ENCODE measurements around the gene IMP4.

IMP4 gene

GRCh38 chr2:130336877-130337734 is 5.6 kb upstream of the IMP4 start:
- no peak for DNase-seq

- no peak for DNase-seq
Observed at GRCh38 chr2:130337735-130338325, 4.9 kb upstream of the IMP4 start.

GRCh38 chr2:130338793-130339345 is 3.8 kb upstream of the IMP4 start:
- no peak for DNase-seq

GRCh38 chr2:130339885-130340745 is 2.6 kb upstream of the IMP4 start:
- DNase-seq: no peak

GRCh38 chr2:130341562-130342019 is 1.1 kb upstream of the IMP4 start:
- DNase-seq: no peak

GRCh38 chr2:130342020-130342532 is 621 bp upstream of the IMP4 start:
- peak; percentile 92 for DNase-seq

- no peak for DNase-seq
Observed at GRCh38 chr2:130344578-130344977, 1.9 kb downstream of the IMP4 start.

- DNase-seq: no peak
Observed at GRCh38 chr2:130345091-130345490, 2.4 kb downstream of the IMP4 start.

- DNase-seq: no peak
Observed at GRCh38 chr2:130345611-130346010, 2.9 kb downstream of the IMP4 start.

- no peak for DNase-seq
Observed at GRCh38 chr2:130346041-130346740, 3.5 kb downstream of the IMP4 start.

GRCh38 chr2:130346741-130347066 is 4.0 kb downstream of the IMP4 start:
- DNase-seq: no peak

GRCh38 chr2:130347220-130347925 is 4.7 kb downstream of the IMP4 start:
- DNase-seq: no peak

- no peak for DNase-seq
Observed at GRCh38 chr2:130349174-130349573, 6.5 kb downstream of the IMP4 start.

GRCh38 chr2:130351711-130352110 is 9.0 kb downstream of the IMP4 start:
- no peak for DNase-seq

- peak; percentile 19 for DNase-seq
Observed at GRCh38 chr2:130352237-130352636, 9.5 kb downstream of the IMP4 start.

- DNase-seq: no peak
Observed at GRCh38 chr2:130353291-130354138, 10.8 kb downstream of the IMP4 start.

GRCh38 chr2:130354139-130354428 is 11.4 kb downstream of the IMP4 start:
- no peak for DNase-seq

- no peak for DNase-seq
Observed at GRCh38 chr2:130355172-130355577, 12.5 kb downstream of the IMP4 start.

- peak; percentile 60 for DNase-seq
Observed at GRCh38 chr2:130355578-130356431, 13.1 kb downstream of the IMP4 start, which contains the start of gene PTPN18. Gene PTPN18 (plus strand): TSS chr2:130356056. CDS start chr2:130356108, 52 bp downstream.

- DNase-seq: no peak
Observed at GRCh38 chr2:130357864-130358263, 15.2 kb downstream of the IMP4 start.
